GM21737 (cell line): ENCODE data around the gene HS6ST2.

Experiments
- ATAC-seq: cut with Tn5 transposase; IDR thresholded peaks from one replicate; pipeline ENCODE4 v1.9.1; 2021; ENCODE audit warnings: mild to moderate bottlenecking, moderate library complexity; ENCODE audit not compliant: unreplicated experiment

Gene HS6ST2

DNA sequence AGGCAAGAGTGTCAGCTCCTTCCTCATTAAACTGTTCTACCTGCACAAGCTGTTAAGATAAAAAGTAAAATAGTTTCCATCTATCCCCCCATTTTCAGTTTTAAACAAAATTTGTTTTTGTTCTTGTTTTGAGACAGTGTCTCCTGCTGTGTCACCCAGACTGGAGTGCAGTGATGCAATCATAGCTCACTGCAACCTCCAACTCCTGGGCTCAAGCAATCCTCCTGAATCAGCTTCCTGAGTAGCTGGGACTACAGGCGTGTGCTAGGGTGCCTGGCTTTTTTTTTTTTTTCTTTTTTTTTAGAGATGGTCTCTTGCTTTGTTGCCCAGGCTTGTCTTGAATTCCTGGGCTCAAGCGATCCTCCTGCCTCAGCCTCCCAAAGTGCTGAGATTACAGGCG lies 105.4 kb downstream of the HS6ST2 start:
- ATAC-seq = no peak

DNA sequence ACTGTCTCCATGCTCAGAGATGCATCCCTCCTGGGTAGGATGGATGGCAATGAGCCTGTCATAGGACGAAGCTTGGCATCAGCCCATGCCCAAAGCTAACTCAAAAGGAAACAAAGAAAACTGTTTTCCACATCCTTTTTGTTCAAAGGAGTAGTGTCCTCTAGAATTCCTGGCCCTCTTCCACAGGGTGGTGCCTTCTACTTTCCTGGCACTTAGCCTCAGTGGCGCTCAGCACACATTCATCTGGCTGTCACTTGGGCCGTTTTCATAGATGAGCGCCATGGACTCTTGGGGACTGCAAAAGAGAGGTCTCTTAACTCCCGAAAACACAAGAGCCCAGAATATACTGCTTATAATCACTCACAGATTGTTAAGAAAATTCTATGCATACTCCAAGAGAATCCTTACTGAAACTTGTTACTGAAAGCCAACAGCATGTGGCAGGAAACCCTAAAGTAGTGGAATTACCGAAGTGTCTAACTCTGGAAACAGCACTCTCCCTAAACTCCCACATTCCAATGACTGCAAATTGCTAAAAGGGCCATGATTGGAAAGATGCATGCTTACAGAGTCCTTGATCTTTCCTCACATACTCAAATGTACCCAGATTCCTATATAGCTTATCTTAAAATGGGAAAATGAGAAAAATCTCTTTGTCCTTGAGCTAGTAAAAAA lies 110.0 kb downstream of the HS6ST2 start:
- no peak for ATAC-seq

DNA sequence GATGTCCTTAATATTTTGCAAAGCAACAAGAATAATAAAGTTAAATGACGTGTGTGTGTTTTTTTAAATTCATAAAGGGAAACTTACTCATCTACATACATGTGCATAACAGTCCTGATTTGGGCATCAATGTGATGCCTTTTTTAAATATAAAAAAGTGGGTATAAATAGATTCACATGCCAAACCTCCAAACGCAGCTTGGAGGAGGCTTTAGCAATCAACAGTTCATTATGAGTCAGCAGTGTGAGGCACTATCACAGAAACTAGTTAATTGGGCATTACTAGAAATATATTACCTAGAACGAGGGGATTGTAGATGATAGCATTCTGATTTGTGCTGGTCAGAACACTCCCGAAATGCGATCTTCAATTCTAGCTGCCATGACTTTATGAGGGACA lies 115.1 kb downstream of the HS6ST2 start:
- no peak for ATAC-seq

DNA sequence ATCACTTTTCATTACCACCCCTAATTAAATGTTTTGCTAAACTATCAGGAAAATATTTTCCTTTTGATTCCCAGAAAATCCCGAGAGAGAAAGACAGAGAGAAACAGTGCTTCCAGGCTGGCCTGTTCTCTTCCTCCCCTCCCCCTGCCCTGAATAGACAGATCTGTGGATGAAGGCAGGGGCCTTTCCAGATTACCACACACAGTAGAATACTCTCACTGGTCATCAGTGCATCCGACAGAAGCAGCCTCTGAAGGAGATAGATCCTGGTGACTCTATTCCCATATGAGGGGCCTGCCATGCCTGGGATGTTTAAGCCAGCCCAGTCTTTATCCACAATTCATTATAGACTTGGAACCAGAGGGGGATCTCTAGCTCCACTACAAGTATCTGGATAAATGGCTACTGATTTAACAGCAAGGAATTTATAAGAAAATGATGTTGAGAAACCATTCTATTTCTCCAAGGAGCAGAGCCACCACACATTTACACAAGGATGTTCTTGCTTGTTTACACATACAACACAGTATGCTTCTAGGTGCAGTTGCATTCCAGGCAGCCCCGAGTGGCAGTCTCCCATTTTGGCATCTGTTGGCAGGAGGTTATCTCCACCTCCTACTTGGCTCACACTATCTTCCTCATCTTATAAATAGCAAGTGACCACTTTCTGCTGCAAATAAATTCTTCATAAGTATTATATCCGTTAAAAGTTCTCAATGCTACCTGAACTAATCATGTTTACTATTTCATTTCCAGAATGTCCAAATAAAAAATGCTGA lies 115.8 kb downstream of the HS6ST2 start:
- ATAC-seq = no peak

DNA sequence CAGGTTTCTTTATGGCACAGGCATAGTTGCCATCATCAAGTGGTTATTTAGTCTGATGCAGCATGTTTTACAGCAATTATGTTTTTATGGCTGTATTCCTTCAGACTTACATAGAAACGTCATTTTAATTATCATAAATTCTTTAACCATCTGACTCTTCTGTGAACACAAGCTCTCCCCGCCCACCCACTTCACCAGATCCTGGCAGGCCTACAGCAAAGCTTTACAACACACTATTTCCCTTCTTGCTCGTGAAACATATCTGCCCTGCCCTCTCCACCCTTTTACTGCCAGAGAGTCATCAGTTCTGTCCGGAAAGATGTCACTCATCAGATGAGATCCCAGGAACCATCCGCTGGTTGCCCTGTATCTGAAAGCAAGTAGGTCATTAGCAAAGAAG lies 120.5 kb downstream of the HS6ST2 start:
- ATAC-seq = no peak

DNA sequence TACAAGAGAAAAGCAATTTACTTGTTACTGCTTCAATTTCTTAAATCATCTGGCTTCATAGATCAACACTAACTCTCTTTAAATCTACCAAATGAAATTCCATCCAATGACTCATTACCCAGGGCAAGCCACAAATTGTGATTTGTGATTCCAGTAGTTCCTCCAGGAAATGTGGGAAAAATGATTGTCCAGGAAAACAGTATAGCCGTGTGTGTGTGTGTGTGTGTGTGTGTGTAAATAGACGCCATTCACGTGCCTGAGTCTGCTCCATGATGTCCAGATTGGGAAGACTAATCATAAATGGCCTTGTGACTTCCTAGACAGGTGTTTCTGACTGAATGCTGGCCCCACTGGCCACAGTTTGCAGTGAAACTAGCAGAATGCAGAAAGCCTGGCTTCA lies 121.3 kb downstream of the HS6ST2 start:
- no peak for ATAC-seq

DNA sequence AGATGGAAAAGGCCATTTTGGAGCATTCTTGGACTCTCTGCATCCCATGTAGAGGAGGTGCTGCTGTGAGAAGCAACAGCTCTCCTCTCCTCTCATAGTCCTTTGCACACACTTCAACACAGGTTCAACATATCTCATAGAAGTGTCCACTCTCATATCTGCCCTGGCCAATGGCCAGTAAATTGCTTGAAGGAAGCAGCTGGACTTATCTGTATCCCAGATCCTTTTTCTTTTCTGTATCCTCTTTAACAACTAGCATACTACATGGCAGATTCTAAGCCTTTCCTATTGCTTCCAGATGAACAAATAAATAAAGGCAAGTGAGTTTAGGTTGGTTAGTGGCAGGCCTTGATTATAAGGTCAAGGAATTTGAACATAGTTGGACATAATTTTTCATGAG lies 122.0 kb downstream of the HS6ST2 start:
- no peak for ATAC-seq

DNA sequence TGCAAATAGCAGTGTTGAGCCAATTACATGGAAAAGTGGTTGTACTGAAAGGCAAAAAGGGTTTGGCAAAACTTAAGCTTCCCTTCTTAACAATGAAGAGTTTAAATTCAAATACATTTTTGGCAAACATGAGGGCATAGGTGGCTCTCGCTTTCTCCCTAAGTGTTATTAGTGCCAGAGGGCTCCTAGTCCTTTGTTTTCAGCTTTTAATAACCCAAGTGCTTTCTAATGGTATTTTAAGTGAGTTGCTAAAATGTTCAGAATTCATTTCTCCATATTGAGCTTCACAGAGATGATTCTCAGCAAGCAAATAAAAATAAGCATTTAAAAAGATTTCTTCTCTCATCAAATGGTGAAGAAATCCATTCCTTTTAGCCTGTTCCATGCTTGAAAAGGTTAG lies 123.7 kb downstream of the HS6ST2 start:
- no peak for ATAC-seq

DNA sequence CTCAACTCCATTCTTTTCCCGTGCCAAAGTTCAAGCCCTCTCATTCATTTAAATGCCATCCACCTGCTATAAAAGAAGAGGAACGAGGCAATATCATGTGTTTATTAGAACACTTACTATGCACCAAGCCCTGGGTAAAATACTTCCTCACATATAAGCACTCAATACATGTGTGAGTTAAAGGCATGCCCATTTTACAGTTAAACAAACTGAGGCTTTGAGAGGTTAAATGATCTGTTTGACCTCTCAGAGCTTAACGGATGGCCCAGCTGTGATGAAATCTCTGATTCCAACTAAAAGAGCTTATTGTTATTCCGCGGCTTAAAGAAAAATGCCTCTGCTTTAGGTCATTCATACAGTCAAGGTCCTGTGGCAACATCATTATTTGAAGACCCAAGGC lies 124.3 kb downstream of the HS6ST2 start:
- no peak for ATAC-seq

DNA sequence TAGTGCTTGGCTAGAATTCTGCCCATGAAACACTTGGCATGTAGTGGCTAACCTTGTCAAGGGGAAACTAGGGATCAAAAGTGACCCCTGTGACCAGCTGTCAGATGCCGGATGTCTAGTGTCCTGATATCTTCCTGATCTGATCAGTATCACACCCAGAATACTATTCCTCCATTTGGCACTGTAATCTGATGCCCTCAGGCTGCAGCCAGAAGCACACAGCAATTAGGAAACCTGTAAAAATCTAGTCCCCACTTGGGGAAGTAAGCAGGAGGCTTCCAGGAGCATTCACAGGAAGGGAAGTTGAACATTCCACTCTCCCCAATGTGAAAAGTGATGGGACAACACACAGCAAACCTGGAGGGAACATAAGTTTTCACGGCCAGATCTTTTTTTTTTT lies 125.1 kb downstream of the HS6ST2 start:
- ATAC-seq = no peak

DNA sequence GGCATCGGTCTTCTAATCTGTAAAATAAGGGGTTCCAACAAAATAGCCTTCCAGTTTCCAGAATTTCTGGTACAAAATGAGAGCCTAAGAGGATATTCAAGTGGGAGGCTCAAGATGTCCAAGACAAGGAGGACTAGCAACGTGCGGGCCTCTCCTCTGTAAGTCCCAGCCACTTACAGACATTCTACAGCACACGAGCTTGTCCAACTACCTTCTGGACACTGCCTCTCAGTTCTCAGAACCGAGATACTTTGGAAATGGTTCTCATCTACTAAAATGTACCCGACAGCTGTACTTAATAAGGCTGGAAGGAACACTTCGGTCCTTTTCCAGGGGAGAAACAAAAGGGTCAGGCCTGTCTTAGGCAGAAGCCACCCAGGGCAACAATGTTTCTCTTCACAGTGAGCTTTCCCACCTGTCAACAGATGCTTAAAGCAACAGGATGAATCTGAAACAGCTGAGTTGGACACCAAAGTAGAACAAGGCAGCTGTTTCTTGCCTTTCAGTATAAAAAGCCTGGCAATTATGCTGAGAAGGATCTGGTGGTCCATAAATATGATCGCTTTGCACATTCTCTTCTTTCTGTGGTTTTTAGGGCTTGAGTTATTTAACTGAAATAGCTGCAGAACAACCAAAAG lies 127.0 kb downstream of the HS6ST2 start:
- no peak for ATAC-seq

DNA sequence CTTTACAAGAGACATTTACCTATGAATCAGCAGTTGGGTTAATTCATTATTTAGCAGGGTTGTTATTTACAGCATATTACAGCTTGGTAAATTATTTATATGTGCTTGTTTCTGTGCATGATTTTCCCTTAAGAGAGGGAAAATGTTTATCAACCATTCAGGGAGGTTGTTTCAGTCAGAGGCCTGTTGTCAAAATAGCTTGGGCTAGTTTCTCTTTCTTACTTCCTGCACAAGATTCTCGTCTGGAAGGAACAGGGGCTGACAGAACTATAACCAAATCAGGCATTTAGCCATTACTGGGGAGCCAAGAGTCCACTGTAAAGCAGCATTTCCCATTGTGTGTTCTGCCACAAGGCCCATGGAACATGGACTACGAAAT lies 135.8 kb downstream of the HS6ST2 start:
- ATAC-seq = no peak

DNA sequence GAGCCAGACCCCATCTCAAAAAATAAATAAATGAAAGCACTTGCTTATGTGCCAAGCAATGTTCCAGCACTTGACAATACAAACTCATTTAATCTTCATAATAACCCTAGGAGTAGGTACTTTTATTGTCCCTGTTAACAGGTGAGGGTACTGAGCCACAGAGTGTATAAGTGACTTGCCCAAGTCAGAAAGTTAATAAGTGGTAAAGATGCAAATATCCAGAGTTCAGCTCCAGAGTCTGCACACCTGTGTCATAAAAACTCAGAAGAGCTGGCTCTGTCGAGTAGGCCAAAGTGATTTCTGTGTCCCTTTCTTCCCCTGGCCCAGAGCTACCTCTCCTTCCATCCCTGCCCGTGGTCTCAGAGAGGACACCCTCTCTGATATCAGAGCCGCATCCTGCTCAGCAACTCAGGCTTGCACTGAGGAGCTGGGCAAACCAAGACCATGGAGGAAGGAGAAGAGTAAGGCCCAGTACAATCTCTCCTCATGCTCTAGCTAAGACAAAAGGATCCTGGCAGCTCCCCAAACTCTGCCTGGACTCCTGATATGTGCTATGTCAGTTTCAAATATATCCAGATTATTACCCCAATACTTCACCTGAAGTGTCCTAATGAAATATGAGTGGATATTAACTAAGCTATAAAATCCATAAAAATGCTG lies 136.3 kb downstream of the HS6ST2 start:
- ATAC-seq = no peak

DNA sequence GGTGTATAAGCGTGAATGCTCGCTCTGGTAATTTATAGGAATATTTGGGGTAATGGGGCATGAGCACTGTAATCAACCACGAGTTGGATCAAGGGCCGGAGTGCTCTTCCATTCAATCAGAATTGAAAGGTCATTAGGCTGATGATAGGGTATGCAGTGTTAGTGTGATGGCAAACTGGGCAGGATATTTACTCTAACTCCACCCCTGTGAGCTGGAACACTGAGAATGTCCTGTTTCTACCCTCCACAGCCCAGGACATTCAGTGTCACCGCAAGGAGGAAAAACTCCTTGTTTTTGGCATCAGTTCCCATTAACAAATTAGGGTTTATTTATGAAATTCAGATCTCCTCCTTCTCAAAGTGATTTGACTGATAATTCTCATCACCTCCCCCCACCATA lies 137.8 kb downstream of the HS6ST2 start:
- ATAC-seq = no peak

DNA sequence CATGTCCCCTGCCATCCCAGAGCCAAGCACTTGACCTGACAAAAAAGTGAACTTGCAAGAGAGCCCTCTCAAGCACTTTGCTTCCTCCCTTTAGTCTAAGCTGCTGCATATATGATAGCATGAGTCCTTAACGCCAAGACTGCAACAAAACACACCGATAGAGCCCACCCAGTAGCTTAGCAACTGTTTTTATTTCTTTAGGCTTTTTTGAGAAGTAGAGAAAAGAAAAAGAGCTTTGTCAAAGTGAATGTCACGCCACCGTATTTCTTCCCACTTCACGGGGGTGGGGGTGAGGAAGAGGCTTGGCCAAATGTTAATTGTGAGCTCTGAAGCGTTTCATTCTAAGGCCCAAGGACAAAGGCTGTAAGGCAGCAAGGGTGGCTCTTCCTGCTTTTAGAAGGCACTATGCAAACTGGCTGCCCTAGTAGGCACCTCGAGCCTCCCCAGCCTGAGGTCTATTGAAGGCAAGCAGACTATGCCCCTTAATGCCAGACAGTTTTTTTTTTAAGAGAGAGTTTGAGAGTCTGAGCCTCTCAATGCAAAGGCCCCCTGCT lies 138.6 kb downstream of the HS6ST2 start:
- no peak for ATAC-seq

DNA sequence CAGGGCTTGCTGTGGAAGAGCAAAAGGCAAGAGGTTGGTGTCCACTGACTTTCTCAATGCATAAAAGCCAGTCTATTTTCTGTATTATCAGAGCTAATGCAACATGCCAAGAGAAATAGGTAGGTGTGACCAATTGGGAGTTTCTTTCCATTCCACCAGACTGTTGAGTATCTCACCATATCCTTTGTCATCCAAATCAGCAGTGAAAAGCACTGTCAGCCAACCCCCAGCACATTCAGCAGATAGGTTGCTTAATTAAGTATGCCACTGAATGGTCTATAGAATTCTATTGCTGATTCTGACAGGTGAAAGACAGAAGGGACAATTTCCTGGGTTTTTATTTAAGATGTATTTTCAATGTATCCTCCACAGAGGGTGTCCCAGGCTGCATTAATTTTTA lies 139.8 kb downstream of the HS6ST2 start:
- ATAC-seq = no peak

DNA sequence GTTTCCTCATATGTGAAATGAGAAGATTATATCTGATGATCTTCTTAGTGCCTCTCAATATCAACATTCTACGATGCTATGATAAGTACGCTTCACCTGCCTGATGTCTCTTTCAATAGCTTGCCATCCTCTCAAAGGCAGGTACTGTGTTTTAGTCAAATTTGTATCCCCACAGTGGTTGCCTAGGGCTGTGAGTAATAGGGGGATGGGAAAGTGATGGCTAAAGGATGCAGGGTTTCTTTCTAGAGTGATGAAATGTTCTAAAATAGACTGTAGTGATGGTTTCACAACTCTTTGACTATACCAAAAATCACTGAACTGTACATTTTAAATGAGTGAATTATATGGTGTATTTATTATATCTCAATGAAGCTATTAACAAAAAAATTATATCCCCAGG lies 142.8 kb downstream of the HS6ST2 start:
- ATAC-seq = no peak

DNA sequence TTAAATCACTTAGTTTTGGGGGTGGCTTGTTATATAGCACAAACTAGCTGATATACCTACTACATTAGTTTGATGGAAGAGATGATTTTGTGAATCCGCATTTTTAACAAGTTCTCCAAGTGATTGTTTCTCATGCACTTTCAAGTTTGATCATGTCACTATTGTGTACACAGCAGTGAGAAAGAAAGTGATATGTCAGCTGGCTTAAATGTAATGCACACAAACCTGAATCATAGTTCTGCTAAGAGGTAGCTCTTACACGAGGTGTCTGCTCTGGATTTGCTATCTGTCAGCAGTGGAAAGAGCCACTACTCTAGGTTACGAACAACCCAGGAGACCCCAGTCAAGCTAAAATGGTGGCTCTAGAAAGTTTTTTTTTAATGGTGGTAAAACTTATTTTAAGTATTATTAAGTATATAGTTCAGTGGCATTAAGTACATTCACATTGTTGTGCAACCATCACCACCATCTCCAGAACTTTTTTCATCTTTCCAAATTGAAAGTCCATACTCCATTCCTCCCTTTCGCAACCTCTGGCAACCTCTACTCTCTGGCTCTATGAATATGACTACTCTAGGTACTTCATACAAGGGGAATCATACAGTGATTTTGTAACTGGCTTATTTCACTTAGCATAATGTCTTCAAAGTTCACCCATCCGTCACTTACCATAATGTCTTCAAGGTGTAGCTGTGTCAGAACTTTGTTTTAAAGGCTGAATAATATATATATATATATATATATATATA lies 147.3 kb downstream of the HS6ST2 start:
- ATAC-seq = no peak

DNA sequence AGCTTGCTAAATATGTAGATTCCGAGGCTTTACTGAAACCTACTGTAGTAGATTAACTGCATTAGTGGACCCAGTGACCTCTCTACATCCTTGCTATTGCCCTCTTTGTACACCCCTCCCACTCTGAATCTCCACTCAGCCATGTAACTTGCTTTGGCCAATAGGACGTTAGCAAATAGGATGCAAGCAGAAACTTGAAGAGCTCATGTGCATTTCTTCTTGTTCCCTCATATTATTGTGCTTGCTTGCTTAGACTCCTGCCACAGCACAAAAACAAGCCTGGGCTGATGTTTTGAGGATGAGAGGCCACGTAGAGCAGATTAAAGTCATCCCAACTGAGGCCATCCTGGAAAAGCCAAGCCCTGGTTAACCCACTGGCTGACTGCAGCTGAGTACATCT lies 147.9 kb downstream of the HS6ST2 start:
- ATAC-seq = no peak

DNA sequence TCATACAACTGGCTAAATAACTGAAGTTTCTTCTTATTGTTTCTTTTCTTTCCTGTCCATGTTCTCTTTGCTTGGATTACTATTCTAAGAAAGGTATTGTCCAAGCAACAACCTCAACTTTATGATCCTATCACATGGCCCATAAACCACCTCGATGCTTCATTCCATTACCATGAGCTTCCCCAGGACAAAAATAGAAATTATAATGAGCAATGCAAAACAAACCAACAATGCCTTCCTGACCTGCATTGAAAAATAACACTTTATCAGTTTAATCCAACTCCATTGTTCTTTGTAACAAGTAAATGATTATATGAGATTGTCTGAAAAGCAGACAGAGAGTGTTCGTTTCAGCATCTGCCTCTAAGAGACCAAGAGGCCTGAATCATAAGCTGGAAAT lies 148.8 kb downstream of the HS6ST2 start:
- no peak for ATAC-seq
